Forelimb muscle (tissue), 1 donor: Measurements from ENCODE around the gene UBE2J1. TPM values are rescaled to one million over a fixed set of nuclear protein-coding genes. Genes with fewer than 3 reads are reported as not detected.

Source experiments
- DNase-seq: peaks from one replicate; pipeline ENCODE4 v3.0.0-alpha.2; 2013; ENCODE audit warnings: low read depth
- polyA plus RNA-seq: library from polyadenylated mRNA; unstranded; fragments of 120-200 nt; gene quantifications from one replicate; pipeline ENCODE4 v1.2.1, GENCODE V29; 2013; ENCODE audit not compliant: insufficient read length

The UBE2J1 gene
- polyA plus RNA-seq, 1 donor = 37.4 TPM

DNA sequence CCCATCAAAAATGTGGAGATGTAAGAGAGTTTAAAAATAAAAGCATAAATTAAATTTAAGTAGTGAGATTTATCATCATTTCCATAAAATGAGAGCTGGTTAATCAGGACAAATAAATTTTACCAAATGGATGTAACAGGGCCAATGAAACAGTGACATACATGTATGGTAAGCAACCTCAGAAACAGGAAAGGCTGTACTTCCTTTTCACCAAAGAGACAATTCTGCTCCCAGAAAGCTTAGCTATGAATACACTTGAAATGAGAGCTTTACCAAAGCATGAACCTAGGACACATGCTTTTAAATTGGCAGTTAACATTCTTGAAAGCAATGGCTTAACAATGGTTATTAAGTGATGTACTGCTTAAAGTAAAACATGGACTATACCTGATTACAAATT, 12.1 kb upstream of the UBE2J1 start:
- DNase-seq = no peak

DNA sequence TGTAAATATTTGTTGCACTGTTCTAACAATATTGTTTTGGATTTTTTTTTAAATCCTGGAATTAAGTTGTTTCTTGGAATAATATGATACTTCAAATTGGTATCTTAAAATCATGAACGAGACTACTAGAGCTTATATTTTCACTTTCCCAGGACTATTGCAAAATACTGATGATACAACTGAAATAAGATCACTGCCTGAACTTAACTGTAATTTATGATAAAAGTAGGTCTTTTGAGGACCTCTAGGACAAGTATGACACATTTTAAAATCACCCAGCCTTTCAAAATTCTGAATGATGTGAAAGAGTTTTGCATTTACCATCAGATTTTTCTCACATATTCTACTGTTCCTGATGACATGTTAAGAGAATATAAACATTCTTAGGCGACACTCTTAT, 8.6 kb upstream of the UBE2J1 start:
- DNase-seq = no peak

DNA sequence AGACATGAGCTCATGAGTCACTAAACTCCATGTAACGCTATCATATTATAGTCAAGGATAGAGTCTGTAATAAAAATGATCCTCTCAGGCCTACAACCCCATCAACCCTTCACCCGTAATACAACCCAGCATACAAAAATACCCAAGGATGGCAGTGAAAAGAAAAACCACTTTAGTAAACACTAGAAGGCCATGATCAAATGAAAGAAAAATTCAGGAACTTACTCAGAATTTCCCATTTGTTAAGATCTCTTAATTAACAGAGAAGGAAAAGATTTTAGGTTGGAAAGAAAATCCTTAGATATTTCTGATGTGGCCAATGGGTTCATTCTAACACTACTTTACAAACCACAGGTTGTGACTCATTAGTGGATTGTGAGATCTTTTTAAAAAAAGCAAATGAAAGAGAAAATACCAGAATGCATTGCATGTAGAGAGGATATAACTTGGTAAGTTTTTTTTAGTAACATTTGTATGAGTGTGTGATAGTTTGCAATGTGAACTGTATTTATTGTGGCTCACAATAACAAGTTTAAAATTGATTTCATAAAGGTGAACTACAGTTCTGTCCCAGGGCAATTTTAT, 8.0 kb upstream of the UBE2J1 start:
- DNase-seq = no peak

DNA sequence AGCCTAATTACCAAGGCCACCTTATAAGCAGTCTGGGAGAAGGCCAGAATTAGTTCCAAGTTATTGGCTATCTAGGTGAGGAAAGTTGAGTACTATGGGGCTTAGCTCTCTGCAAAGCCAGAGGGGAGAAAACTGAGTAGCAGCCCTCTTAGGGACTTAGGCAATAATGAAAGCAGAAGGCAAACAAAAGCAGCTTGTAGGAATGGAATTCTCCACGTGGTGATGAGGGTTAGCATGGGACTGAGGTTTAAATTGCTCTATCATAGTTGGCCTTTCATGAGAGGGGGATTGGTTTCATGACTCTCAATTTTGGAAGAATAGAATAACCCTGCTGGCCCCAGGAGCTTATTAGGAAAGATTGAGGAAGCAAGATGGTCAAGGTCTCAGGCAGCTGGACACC, 7.0 kb upstream of the UBE2J1 start:
- DNase-seq = no peak

DNA sequence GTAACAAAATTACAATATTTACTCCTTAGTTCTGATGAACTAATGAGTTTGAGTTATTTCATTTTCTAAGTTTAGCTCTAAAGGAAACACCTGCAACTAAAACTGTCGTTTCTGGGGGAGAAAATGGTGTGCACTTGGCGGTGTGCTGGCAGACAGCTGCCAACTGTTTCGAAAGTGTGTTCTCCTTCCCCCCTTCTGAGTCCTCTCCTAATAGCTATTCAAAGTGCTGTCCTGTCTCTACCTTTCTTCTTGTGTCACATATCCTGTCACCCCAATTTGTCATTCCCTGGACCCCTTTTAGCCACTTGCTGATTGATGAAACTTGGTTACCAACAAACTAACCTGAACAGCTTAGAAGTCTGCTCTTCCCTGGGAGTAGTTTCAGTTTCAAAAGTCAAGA, 4.9 kb upstream of the UBE2J1 start:
- DNase-seq = no peak

DNA sequence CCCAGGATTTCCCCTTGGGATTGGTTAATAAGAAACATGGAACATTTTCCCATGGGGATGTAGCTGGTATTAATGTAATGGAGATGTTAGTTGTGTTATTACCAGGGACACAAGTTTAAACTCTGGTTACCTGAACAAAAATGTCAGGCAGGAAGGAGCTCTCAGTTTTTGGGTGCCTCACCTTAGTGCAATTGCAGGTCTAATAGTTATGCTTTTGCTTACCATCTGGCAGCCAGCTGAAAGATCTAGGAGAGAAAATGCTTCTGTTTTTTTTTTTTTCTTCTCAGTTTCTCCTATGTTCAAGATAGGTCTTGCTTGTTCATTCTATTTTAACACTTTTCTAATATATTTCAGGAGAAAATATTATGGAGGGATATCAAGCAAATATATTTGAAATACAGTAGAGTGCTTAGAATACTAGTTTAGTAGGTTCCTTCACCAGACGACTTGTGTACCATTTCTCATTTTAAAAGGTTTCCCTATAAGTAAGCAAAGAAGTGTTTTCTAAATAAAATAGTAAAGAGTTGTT, 4.2 kb upstream of the UBE2J1 start:
- no peak for DNase-seq

DNA sequence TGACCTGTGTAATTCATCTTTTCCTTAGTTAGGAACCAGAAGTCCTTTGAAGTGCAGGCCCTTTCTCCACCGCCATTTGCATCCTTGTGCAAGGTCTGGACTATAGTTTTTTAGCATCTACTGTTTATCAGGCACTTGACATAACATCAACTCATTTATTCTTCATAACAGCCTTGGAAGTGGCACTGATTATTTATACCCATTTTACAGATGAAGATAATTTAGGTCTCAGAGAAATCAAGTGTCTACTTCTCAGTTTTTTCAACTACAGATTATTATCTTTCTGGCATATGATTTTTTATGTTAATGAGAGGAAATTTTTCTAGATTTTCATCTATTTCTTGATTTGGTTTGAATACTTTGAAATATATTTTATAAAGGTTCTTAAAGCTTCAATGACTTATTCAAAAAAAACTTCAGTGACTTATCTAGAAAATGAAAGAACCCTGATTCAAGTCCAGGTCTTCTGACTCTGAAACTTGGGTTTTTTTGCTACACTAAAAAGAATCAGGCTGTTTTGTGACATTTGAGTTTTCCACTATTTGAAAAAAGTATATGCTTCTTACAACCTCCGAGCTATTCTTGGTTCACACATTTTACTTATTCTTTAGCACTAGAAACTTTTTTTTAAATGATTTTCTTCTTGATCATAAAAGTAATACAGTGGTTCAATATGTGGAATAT, 3.1 kb upstream of the UBE2J1 start:
- DNase-seq = no peak

DNA sequence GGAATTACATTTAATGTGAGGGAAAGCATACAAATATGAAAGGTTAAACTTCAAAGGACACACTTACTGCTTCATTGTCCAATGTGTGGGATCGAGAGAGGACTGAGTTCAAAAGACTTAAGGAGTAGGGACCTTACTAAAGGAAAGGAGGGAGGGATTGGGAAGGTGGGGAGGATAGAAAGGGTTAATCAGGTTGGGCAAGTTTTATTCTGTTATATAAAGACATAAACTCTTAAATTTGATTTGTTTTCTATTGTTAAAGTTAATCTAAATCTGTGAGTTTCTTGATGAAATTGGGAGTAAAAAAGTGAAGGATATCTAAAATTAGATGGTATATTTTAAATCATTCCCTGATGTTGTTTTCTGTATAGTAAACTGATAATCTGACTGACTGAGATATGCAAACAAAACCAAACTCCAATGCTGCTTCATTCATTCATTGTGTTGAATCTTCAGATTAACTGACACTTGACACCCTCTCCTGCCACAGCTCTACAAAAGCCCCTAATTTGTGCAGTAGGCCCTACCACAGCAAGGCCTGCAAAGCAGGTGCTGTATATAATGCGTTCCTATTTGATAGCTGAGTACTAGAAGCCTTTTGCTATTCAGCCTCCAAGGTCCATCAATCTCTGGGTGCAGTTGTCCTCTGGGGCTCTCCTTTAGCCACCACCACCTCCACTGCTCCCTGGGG, 1.3 kb upstream of the UBE2J1 start:
- no peak for DNase-seq

DNA sequence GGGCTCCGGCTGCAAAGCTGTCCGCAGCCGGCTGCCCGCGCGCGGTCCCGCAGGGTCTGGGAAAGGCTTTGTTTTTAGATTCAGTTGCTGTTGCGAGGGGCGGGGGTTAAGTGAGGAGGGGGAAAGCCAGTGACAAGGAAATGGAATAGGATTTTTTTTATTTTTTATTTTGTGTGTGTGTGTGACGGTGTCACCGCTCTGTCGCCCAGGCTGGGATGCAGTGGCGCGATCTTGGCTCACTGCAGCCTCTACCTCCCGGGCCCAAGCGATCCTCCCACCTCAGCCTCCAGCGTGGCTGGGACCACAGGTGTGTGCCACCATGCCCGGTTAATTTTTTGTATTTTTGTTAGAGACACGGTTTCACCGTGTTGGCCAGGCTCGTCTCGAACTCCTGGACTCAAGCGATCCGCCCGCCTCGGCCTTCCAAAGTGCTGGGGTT, 615 bp upstream of the UBE2J1 start:
- DNase-seq = no peak

DNA sequence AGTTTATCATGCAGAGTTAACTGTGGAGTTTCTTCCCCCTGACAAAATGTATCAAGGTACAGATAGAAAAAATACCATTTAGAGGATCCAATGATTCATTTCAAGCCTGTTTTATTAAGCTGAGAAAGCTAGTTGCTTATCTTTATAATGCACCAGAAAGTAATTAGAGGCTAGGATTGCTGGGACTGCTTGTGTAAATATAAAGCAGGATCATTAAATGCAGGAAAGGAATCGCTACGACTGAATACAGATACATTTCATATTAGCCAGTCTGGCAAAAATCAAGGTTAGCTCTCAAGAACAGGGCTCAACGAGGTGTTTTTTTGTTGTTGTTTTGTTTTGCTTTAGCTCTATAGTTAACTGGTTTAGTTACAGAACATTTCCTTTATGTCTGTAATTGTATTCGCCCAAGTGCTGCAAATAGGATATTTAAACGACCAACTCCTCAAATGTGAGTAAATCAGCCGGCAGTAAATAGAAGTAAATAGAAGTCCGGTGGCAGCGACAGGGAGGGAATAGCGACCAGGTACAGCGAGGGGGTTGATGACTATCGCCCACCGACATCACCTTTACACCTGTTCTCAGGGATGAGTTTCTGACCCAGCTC, 748 bp downstream of the UBE2J1 start:
- DNase-seq = no peak

DNA sequence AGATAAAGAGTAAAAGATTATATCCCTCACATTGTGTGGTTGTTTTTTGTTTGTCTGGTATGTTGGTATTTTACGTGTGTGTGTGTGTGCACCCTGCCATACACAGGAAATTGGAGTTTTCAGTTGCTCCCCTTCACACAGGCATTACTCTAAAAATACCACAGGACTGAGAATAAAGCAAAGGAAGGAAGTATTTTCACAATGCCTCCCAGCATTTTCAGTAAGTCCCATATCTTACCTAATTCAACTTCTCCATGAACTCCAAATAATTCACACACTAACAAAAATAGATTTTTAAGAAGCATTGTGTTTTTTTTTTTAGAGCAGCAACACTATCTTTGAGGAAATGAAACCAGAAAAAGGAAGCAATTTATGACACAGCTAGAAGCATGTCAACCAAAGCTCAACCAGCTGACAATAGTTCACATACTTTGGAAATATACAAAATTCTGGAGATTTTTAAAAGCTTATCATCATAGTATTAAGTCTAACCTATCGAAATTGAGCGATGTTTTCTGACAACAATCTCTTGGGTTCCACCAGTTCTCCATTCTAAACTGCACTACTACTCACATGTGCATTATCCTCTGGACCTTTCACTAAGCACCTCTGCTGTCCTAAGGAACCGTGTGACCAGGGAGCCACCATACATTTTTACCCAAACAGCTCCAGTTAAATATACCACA, 2.1 kb downstream of the UBE2J1 start:
- no peak for DNase-seq

DNA sequence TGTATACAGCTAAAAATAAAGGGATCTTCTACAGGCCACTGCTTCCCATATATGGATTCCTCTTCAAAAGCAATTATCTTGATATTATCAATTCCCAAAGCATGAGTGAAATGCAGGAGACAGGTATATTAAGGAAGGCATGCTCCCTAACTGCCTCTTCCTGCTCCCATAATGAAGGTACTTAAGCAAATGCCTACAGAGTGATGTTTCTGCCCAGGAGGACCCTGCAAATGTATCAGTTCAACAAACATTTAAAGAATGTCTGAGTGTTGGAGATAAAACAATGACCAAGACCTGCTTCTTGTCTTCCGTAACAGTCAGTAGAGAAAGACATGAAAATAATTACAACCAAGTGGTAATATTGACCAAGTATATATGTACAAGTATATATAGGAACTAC, 4.2 kb downstream of the UBE2J1 start:
- DNase-seq = no peak

DNA sequence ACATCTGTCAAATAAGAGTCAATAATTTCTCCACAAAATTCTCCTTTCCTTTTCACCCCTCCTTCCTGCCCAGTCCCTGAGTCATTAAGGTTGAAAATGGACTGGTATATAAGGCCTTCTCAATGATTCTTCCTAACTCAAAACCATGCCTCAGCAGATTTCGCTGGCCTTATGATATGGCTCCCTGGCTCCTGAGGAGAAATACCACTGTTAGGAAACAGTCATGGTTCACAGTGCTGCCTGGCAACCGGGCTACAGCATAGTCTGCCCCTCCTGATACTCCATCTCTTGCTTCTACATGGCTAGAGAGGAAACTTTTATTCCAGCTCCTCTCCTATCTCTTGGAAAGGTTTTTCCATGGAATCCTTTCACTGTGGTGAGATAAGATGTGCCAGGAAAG, 4.7 kb downstream of the UBE2J1 start:
- DNase-seq = no peak

DNA sequence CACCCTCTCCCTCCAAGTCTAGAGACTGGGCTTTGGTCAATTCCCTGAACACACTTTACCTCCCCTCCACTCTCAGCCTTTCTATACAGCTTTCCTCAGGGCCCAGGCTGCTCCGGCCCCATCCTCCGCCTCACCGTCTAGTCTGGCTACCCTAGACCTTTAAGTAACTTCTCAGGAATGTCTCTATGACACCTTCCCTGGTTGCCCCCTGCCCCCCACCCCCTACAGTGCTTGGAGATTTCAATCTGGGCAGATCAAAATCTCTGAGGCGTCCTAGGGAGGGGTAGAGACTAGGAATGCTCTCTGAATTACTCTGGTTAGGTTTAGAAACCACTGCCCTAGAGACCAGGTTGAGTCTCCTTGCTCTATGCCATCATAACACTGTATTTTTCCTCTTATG, 6.1 kb downstream of the UBE2J1 start:
- DNase-seq = no peak

DNA sequence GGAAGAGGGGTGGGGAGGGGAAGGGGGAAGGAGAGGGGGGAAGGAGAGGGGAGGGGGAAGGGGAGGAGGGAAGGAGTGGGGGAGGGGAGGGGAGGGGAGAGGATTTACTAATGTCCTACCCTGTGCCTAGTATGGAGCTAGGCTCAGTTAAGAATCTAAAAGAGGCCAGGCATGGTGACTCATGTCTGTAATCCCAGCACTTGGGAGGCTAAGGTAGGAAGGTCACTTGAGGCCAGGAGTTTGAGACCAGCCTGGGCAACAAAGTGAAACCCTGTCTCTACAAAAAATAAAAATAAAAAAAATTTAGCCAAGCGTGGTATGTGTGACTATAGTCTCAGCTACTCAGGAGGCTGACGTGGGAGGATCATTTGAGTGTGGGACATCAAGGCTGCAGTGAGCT, 13.0 kb downstream of the UBE2J1 start:
- no peak for DNase-seq

DNA sequence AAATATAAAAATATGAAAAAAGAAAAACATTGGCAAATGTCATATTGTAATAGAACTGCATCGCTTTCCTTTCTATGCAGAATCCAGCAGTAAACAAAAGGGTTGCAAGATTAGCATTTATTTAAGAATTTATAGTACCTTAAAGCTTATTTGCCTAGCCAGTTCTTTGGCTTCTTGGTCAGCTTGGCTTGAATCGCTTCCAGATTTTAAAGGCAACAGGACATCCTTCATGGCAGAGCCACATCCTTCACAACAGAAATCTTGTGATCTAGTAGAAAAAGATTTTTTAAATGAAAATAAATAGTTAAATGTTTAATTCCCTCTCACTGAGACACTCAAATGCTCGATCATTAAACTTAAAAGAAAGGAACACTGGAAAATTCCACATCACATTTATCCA, 17.4 kb downstream of the UBE2J1 start:
- DNase-seq = no peak

DNA sequence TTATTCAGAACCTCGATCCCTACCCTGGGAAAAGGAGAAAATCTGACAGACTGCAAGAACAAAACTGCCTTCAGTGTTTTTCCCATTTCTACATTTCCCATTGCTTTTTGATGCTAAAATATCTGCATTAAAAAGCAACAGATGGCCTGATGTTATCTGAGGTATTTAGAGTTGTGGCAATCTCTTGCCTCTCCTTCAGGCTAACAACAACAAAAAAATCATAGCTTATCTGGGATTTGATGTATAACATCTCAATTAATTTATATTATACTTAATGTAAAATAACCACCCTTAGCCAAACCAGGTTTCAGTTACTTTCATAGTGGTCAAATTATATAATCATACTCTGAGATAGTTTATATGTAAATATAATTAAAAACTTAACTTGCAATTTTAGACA, 21.6 kb downstream of the UBE2J1 start:
- no peak for DNase-seq

DNA sequence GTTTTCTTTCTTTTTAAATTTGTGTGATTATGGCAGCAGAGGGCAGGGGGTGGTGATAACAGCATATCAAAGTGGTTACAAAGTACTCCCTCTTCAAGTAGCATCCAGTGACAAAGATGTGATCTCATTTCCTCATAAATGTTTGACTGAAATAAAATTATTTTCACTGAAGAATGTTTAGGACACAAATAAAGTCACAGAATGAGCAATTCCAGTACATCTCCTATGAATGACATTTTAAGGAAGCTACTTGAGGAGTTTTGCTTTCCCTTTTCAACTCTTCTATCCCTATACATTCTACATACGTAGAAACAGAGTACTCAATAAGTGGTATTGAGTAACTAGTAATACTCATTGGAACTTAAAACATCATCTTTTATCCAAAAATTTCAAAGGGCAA, 23.5 kb downstream of the UBE2J1 start:
- DNase-seq = no peak

DNA sequence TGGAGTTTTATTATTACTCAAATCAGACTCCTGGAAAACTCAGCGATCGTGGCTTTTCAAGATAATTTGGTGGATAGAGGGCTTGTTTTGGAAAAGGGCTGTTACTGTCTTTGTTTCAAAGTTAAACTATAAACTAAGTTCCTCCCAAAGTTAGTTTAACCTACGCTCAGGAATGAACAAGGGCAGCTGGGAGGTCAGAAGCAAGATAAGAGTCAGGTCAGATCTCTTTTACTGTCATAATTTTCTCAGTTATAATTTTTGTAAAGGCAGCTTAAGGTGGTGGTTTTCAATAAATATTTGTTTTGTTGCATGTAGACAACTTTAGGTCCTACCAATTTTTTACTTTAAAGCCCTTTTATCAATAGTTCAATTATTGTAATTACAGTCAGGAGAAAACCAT, 28.2 kb downstream of the UBE2J1 start:
- DNase-seq = no peak

DNA sequence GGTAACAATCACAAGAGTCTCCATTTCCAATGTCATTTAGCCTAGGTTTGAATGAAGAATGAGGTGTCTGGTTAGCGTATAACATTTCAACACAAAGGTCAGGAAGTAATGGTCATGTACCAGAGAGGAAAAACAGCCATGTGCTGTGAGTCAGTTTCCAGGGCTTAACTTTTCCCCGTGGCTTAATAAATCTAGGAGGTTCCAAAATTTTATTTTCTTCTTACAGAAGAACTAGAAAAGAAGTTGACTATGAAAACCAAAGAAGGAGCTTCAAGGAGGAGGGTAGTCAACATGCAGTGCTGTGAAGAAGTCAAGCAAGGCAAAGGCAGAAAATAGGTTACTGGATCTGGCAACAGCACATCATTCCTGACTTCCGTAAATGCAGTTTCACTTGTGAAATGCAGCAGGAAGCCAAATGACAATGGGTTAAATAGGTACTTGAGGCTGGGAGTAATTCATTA, 29.0 kb downstream of the UBE2J1 start:
- DNase-seq = no peak

DNA sequence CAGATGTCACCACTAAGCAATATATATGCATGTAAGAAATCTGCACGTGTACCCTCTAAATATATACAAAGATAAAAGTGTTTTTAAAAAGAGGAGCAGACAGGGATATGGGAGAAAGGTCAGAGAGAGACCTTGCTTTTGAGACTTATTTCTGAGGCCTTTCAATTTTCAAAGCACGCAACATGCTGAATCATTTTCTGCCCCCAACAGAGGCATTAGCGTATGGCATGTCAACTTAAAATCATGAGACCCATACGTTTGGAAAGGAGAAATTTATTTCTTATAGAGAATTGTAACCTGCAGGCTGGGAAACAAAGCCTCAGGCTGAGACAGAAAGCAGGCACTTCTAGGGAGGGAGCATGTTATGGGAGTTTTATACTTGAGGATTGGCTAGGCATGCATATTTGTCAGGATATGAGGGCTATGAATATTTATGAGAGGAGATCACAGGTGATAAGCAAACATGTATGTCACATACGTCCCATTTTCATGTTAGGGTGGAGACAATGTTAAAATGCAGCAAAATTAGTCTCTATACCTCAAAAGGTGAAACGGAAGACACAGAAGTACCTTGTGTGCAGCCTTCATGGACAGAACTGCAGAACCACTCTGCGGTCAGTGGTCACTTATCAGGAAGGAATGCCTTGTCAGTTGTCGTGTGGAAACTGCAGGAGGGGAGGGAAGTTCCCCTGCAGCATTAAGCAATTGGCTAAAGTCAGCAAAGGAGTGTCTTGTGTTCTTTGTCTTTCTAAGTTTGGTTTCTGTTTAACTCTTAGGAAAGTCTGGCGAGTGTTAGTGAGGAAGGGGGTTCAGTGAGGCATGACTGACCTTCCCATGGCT, 31.2 kb downstream of the UBE2J1 start:
- DNase-seq = no peak
